NCI-H526 treated with DMSO at 0.1 percent for 48 hours (cell line): Measurements from ENCODE around the gene PIEZO2.
"Not testable (repeated sequence)": the region's sequence is repeated elsewhere in the genome, so short reads cannot be mapped to it uniquely, and the experiment has no call there.

ENCODE experiments used
- DNase-seq: peaks from one replicate; lab custom pipeline; 2025; lab: John Stamatoyannopoulos, UW

PIEZO2 gene

DNA sequence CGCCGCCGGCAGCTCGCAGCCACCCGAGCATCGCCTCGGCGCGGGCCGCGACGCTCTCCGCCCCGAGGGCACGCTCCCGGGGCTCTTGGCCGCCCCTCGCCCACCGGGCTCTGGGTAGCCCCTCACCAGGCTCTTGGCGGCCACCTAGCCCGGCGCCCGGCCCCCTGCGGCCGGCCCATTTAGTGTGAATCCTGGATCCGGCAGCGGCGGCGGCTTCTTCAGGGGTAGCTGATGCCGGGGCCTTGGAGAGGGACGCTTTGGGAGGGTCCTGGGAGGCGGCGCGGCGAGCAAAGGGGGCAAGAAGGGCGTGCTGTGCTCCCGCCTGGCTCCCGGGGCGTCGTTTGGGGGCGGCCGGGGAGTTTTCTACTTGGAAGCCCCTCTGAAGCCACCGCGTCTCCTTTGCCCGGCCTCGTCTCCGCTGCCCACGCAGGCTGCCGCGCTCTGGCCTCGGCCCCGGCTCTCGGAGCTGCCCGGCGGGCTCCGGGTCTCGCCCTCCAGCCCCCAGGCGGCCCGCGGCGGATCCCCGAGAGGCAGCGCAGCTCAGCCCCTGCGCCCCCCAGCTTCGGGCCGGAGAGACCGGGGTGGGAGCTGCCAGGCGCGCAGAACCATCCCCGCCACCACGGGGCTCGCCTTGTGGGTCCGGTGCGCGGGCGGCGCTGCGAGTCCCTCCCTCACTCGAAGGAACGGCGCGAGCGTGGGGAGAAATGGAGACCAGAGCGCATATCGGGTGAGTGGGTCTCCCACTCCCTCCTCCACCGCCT is 509 bp downstream of the PIEZO2 start:
- no peak for DNase-seq

DNA sequence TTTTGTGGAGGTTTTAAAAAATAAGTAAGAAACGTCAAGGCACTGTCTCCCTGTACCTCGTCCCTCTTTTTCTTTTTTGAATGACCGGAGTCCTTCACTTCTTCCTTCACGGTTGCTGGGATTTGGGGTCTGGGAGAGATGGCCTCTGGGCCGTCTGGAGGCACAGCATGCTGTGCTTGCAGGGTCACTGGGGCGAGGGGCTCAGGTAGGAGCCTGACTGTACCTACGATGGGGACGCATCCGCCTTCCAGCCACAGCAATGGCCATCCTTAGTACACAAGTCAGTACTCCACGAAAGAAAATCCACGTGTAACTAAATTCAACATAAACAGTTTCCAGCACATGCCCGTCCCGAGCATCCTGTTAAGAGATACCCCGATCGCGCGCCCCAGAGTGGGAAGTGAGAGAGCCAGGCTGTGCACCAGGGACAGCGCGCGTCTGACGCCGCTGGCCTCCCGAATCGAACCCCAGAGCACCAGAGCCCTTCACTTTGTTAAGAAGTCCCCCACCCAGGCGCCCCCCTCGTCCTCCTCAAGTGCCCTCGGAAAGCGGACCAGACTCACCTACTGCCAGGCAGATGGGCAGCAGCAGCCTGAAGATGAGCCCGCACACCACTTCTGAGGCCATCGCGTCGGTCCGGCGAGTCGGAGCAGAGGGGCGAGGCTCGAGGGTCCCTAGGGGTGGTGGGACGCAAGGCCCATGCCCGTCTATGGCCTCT is 1.2 kb downstream of the PIEZO2 start:
- DNase-seq: no peak

DNA sequence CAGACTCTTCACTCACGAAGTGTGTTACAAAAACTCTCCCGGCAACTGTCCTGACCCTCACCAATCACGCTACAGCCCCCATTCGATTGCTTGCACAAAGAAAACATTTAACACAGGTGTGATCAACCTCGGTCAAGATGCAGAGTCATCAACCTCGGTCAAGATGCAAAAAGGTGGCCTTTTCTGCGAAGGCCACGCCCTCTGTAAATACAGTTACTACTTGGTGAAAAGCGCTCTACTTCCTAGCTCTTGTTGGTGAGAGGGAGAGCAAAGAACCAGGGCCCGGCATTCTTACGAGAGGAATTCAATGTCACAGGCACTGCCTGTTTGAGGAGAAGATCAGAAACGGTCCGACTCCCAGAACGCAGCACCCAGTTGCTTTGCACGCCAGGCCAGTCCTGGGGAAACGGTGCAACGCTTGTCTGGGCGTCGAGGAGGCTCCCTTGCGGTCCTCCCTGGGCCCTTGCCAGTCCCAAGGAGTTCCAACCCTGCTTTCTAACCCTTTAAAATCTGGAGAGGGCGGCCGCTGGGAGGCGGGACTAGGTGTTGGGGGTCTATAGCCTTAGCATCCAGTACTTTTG is 1.9 kb downstream of the PIEZO2 start:
- no peak for DNase-seq

DNA sequence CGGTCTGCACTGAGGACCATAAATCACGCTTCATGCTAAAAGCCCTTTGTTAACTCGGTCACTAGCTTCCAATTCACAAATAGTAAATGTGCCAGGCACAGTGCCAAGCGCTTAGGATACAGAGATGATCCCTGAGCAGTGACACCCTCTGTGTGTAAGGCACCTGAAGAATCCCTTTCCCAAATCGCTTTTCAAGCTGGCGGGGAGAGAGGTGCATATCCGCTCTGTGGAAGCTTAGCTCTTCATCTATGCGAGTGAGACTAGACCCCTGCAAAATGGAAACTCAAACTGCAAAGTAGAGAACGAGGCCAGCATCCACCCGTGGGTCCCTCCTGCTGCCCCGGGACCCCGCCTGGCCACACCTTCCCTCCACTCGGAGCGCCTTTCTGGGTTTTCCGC is 2.4 kb downstream of the PIEZO2 start:
- no peak for DNase-seq

DNA sequence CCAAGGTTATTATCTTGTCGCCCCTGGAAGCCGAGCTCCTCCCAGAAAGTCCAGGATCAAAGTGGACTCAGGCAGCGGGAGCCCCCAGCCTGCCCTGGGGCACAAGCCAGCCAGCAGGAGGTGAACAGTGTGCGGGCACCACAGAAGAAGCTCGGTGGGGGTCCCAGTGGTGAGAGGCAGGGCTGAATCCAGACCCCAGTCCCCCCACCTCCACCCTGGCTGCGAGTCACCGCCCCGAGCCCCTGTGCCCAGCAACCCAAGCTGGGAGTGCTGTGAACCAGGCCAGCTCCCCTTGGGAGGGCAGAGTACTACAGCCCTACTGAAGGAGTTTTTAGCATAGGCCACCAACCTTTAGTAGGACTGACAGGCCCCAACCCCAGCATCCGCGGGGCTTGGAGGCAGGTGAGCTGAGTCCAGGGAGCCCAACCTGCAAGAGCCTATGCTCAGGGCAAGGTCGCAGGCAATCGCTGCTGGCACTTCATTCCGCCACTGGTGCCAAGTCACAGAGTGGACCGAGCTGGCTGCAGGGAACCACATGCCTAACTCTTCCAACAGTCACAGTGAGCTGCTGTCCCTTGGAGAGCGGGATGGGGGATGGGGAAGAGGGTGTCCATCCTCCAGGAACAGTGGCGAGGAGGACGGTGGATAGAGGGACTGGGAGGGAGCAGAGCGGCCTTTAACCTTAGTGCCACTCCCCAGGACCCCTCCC is 3.0 kb downstream of the PIEZO2 start:
- no peak for DNase-seq

DNA sequence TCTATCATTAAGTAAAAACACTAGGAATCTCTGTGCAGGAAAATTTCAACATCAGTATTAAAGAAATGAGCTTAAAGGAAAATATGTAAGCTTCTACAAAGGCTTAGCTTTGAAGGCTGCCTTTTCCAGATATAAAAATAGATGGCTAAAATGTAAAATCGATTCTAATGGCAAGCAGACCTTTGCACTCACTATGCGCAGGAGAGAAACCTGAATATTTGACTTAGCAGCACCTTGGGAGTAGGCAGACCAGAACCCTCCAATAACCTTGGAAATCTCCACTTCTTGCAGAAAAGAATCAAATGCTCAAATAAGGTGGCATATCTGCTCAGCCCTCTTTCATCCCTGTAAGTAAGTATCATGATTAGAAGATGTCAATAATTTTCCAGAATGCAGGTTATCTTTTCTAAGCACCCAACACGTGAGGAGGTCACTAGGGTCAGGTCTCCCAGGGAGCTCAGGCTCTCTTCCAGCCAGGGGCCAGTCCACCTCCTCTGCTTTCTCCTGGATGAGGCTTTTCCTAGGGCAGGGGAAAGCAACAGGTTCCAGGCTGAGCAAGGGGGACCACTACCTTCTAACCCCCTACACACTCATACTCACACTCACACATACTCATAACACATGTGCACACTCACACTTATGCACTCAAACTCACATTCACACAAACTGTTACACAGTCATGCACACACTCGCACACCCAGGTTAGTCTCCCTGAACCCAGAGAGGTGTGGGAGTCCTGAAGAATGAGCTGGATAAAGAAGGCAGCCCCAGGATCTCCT is 3.8 kb downstream of the PIEZO2 start:
- no peak for DNase-seq

DNA sequence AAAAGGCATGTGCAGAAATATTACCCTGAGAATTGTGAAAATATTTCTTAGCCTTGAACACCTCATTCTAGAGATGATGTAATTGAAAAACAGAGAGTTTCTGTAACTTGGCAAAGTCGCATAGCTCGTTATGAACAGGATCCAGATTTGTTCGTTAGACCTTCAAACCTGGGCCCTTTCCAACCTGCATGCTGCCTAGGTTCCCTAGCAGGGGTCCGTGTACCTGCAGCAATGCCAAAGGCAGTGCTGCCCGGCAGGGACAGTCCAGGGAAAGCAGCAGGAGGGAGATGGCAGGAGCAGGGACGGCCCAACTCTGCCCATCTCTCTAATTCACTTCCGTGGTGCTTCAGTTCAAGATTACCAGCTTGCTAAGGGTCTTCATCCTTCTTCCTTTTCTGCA is 12.0 kb downstream of the PIEZO2 start:
- no peak for DNase-seq

DNA sequence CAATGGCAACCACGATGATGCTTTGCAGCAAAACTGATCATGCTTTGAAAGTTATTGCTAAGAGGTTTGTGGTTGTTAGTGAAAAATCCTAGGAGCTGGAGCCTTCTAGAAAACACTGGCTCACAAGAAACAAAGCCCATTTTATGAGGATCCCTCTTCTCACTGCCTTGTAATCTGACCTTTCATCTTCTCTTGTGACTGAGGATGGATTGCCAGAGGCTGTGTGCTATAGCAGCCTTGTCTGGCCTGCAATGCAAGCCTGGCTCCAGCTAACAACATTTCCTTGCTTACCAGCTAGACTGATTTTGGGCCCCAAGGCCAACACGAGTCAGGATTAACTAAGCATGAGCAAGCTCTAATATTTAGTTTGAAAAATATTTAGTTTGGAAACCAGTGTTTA is 13.1 kb downstream of the PIEZO2 start:
- no peak for DNase-seq

DNA sequence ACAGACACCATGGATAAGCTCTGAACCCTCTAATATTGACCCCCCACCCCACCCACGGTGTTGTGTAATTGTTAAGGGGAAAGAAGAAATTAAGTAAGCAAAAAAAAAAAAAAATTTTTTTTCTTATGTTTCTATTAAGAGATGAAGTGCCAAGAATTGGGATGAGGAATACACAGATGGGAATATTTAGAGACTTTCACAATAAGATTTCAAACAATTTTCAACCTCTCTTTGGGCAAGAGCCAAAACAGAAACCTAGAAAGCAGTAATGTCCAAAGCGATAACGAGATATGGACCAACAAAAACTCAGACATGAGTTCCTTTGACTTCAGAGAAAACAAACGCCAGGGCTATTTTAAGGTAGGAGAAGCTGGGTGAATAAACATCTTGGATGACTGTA is 14.4 kb downstream of the PIEZO2 start:
- no peak for DNase-seq

DNA sequence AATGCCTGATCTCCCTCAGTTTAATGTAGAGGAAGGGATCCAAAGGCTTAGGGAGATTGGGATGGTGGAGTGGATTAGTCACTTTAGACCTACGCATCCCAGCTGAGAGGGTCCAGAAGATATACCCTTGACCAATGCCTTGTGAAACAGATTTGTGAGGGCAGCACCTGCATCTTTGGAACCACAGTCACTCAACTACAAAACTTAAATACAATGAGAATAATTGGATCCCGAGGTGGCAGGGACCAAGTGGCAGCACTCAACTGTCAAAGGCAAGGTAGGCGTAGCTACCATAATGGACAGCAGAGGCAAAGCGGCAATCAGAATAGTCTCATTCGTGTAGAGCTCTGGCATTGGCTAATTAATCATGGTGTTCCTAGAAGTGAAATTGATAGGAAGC is 20.3 kb downstream of the PIEZO2 start:
- DNase-seq: not testable (repeated sequence)

DNA sequence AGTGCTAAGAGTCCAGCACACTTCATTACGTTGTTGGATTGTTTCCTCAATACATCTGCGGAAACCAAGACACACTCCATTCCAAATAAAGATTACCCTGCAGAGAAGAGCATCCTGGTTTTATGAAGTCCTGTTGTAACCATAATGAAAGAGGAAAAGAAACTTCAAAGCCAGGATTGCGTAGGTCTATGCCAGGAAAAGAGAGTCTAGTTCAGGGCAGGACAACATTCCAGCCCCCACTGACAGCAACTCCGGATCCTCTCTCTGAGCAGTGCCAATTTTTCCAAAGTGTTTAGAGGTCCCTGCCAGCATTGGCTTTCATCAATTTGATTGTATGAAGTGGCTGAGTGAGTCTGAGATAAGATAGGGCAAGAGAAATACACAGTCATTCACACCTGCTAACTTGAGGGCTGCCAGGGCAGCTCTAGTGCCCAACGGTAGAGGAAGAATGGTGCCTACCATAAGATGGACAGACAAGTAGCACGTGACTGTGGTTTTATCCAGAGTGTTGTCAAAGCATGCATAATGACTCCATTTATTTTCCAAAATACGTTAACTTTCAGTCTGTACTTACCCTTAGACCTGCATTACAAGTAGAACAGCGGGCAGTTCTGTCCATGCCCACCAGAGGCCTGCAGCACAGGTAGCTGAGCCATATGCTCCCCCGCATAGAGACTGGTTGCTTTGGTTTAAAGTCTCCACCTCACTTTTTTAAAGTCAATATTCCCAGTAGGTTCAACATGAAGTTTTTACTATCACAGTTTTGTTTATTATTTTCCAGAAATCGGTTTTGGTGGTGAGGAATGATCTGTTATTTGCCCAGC is 23.7 kb downstream of the PIEZO2 start:
- no peak for DNase-seq

DNA sequence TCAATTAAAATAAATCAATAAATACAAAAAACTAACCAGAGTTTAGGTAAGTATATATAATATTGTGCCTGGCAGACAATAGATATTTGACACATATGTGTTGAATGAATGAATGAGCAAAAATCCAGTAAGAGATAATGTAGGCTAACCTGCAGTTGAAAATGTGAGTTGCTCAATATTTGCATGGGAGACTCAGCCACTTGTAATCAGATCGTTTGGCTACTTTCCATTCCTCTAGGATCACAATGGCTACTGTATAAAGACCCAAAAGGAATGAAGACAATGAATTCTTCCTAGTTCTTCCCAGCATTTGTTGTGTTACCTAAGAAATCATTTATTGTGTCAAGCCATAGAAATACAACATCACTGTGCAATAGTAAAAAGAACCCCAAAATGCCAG is 25.3 kb downstream of the PIEZO2 start:
- no peak for DNase-seq

DNA sequence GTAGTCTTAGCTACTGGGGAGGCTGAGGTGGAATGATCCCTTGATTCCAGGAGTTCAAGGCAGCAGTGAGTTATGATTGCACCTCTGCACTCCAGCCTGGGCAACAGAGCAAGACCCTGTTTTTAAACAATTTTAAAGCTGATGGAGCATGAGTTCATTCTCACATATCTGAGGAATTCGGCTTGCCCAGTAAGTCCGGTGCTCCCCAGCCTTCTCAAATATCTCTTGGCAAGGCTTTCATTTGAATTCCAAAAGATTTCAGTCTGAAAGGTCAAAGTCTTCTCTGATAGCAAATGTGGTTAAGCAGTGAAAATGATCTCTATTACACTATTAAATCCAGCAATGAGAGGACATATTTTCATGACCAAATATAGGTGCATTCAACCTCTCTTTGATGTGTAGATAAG is 27.9 kb downstream of the PIEZO2 start:
- no peak for DNase-seq

DNA sequence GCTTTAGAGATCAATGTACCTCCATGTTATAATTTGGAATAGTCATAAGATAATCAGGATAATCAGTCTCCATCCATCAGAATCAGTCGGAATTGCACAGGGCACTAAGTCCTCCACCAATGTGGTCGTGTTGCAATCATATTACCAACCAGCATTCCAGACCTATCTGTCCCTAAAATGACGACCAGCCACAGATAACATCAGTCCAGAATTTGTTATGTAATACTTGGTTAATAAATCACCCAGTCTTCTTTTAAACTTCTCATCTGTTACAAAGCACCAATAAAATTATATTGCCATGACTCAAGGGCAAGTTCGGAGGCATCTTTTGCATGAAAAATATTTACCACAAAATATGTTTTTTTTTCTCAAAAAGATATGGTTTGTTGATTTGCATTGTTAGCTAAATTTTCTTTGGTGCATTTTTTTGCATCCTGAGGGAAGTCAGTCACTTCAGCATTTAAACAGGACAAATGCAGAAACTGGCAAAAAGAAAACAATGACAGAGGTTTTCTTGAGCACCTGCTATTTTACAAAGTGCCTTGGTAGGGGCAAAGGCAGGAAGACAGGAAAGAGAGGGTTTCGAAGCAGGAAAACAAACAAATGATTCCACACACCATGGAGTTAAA is 29.3 kb downstream of the PIEZO2 start:
- no peak for DNase-seq

DNA sequence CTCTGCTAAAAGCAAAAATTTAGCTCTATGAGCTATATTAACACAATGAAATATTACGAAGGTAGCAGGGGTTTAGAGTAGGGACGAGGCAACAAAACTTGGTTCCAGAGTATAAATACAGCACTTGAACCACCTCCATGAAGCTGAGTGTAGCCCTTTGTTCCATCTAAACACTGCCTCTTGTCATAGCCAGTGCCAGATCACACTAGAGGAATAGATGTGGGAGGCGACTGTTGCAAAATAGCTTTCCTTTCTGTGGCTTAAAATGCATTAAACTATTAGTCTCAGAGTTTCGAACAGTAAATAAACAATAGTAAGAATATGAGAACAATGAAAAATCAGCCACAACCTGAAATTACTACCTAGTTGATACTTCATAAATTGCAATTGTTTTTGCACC is 29.8 kb downstream of the PIEZO2 start:
- no peak for DNase-seq

DNA sequence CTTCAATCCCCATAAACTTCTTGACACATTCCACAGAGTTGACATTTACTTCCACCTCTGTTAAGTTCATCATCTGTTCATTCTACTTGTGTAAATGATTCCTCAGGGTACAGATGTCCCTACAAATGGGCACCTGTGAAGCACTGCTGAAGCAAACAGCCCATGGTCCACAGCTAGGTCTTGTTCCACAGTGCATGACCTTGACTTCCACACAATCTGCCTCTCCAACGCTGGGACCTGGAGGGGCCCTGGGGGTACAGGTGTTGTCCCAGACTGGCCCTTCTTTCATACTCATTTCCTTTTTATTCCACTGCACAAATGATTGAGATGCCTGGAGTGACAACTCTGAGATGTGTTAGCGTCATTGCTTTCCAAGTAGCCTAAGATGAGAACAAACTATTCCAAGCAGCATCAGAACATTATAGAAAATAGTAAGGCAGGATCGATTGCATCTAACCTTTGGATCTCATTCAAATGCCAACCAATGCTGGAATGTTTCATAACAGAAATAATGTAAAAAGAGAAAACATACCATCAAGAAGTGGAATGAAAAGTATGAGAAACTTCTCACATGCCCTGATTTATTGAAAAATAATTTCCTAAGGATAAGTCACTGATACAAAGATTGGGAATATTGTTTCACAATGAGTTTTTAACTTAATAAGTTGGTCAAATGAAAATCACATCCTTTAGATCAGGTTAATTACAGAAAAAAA is 31.2 kb downstream of the PIEZO2 start:
- no peak for DNase-seq

DNA sequence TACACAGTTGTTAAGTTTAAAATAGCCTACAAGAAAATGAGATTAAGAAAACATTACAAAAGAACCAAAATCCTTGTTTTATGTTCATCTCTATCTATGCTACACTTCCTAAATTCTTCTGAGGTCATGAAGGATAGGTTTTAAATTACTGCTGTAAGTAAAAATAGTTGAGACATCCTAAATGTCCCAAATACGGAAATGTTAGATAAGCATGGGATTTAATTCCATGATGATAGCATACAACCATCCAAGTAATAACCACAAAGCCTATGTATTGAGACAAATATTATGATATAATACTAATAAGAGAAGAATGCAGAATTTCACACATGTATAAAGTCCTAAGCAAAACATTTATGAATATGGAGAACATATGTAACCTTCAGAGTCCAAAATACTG is 34.1 kb downstream of the PIEZO2 start:
- no peak for DNase-seq

DNA sequence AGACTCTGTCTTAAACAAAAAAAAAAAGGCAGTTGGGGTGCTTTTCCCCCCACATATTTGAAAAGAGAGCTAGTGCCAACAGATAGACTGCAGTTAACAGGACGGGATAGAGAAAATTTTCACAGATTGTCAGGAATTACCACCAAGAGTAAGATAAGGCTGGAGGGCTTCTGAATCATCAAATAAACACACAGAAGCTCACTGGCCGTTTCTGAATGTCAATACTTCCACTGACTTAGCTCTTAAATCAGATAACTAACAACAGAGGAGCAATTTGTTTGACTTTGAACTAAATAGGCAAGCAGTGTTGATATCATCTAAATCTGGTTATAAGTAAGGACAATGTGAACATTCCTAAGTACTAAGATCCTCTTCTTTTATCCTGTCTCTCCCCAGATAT is 34.7 kb downstream of the PIEZO2 start:
- DNase-seq: no peak

DNA sequence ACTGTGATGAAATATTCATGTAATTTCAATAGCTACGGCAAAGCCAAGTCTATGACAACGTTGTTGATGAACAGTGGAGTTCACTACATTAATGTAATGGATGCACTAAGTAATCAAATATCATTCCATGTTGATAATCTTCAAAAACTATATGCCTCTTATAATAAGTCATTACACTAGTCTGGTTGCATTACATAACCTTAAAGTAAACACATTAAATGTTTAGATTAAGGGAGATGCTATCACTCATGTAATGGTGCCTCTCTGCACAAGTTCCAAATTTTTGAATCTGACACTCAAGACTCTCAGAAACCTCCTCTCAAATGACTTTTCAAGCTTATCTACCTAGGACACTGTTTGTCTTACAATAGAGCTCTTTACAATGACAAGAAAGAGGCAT is 35.4 kb downstream of the PIEZO2 start:
- no peak for DNase-seq

DNA sequence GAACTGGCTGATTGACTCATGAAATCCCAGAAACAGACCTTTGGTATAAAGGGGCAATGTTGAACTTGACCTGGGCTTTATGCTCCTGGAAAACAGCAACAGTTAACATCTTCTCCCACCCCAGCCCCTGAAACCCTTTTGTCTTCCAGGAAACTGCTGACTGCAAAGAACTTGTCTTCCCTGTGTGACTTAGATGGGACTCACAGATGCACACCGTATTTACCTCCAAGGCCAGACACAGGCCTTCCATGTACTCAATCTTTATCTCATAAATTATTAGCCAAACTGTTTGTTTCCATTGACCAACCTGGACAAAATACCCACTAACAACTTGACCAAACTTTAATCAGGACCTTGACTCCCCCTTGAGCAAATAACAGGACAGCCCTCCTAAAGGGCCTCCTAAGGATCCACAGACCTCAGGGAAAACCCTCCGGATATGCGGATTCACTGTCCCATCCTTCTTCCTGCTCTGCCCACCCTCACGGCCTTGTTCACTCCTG is 36.3 kb downstream of the PIEZO2 start:
- DNase-seq: no peak
